Cardiac muscle cell (in vitro differentiated cells and primary cell): Measurements from ENCODE around the gene COL23A1. TPM values are rescaled to one million over a fixed set of nuclear protein-coding genes. Genes with fewer than 3 reads are reported as not detected.

ENCODE experiments used
- DNase-seq, 2 donors: peaks; one replicate each; pipeline versions ENCODE4 v3.0.0 to v3.0.0-alpha.2; 2010 to 2017; ENCODE audit warnings: low read depth in 1 of 2, low spot score in 1 of 2
- H3K27ac ChIP-seq: fragments of 200-600 bp; sonication (generic); 2 replicates; pipeline ENCODE4 v1.5.1; 2016
- H3K27me3 ChIP-seq: fragments of 200-600 bp; sonication (generic); 2 replicates; pipeline ENCODE4 v1.6.0; 2016; ENCODE audit warnings: control low read depth
- H3K36me3 ChIP-seq: fragments of 200-600 bp; sonication (generic); 2 replicates; pipeline ENCODE4 v1.5.1; 2016; ENCODE audit warnings: control low read depth
- H3K4me1 ChIP-seq: fragments of 200-600 bp; sonication (generic); 2 replicates; pipeline ENCODE4 v1.8.1; 2017; ENCODE audit warnings: low read depth, mild to moderate bottlenecking, mixed run types
- H3K4me3 ChIP-seq: fragments of 200-600 bp; sonication (generic); 2 replicates; pipeline ENCODE4 v1.5.1; 2016; ENCODE audit warnings: mild to moderate bottlenecking
- H3K9me3 ChIP-seq: fragments of 200-600 bp; sonication (generic); 2 replicates; pipeline ENCODE4 v1.5.1; 2017; ENCODE audit warnings: low read depth, mild to moderate bottlenecking, control low read depth
- polyA plus RNA-seq: library from polyadenylated mRNA; unstranded; fragments of >200 nt; fragmentation: Nextera tagmentation; extraction: Ambion mirVana; gene quantifications from 2 replicates; pipeline ENCODE4 v1.2.1, GENCODE V29; 2016
- total RNA-seq: library from RNA; depleted of rRNA; stranded (reverse); fragments of >200 nt; gene quantifications from 2 replicates; pipeline ENCODE4 v1.2.3, GENCODE V29; 2016
- TF ChIP-seq, protein P1 (sequence below): IDR thresholded peaks from 2 replicates; pipeline ENCODE4 v1.5.1; 2012; ENCODE audit warnings: low read depth, mild to moderate bottlenecking, low read length

COL23A1 gene
- total and polyA plus RNA-seq, 2 experiments from 2014 or later, result 28.9 to 43.0 TPM

GRCh38 chr5:178454303-178454702 lies 135.9 kb downstream of the COL23A1 start:
- no peak for DNase-seq
- Histone ChIP-seq H3K27ac (no peak overlapping the region), H3K9me3 (no peaks in the 10 kb centered on the region), H3K4me3 (no peak overlapping the region), H3K27me3 (no peaks in the 10 kb centered on the region), H3K4me1 (peaks cover 6% of the 10 kb centered on the region), H3K36me3 (no peaks in the 10 kb centered on the region)
- TF ChIP-seq, protein P1, sequence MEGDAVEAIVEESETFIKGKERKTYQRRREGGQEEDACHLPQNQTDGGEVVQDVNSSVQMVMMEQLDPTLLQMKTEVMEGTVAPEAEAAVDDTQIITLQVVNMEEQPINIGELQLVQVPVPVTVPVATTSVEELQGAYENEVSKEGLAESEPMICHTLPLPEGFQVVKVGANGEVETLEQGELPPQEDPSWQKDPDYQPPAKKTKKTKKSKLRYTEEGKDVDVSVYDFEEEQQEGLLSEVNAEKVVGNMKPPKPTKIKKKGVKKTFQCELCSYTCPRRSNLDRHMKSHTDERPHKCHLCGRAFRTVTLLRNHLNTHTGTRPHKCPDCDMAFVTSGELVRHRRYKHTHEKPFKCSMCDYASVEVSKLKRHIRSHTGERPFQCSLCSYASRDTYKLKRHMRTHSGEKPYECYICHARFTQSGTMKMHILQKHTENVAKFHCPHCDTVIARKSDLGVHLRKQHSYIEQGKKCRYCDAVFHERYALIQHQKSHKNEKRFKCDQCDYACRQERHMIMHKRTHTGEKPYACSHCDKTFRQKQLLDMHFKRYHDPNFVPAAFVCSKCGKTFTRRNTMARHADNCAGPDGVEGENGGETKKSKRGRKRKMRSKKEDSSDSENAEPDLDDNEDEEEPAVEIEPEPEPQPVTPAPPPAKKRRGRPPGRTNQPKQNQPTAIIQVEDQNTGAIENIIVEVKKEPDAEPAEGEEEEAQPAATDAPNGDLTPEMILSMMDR, result no peak

- Histone ChIP-seq H3K27me3 (no peaks in the 10 kb centered on the region), H3K36me3 (no peaks in the 10 kb centered on the region), H3K4me3 (no peak overlapping the region), H3K27ac (no peak overlapping the region), H3K4me1 (peaks cover 11% of the 10 kb centered on the region), H3K9me3 (no peaks in the 10 kb centered on the region)
- DNase-seq, result peak in 1 of 2 donors; percentile 19
- TF ChIP-seq, protein P1, result no peak
Measured at GRCh38 chr5:178453224-178453623, 137.0 kb downstream of the COL23A1 start.

GRCh38 chr5:178450121-178451028 lies 139.8 kb downstream of the COL23A1 start:
- Histone ChIP-seq H3K9me3 (no peaks in the 10 kb centered on the region), H3K36me3 (no peaks in the 10 kb centered on the region), H3K4me3 (no peak overlapping the region), H3K4me1 (peaks cover 11% of the 10 kb centered on the region), H3K27me3 (no peaks in the 10 kb centered on the region), H3K27ac (no peak overlapping the region)
- TF ChIP-seq, protein P1, result no peak
- DNase-seq, result no peak

DNA sequence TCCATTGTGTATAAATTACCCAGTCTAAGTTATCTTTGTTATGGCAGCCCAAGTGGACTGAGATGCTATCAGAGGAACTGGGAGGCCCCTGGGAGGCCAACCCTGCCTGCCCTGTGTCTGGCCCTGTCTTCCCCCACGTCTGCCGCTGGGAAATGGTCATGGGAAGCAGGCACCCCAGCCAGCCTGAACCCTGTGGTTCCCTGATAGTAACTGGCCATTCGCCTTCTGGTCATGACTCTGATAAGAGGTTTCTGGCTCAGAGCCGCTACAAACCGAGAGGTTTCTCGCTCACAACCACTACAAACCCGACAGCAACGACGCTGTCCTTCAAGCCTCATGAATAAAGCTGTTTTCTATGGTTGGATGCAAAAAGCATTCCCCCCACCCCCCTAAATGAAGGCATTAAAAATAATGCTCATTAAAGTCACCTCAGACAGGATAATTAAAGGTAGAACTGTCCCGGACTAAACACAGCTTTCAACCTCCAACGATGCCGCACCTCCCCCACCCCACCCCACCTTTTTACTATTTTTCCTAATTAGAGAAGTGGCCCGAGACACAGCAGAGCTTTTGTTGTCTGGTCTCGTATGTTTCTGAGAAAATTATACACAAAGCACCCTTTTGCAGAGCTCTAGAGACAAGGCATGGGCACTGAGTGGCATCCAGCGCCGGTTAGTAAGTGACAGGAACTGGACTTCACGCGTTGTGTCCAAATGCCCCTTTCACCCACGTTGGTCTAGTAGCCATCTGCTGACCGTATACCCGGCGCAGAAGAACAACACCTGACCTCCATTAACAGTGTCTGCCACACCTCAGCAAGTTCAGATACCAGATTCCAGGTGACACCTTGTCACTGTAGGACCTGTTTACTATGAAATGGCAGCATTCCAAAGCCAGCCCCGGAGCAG lies 140.8 kb downstream of the COL23A1 start:
- no peaks in the 10 kb centered on the region for H3K27me3 ChIP-seq

GRCh38 chr5:178445534-178445933 lies 144.7 kb downstream of the COL23A1 start:
- Histone ChIP-seq H3K4me3 (no peak overlapping the region), H3K36me3 (no peaks in the 10 kb centered on the region), H3K27ac (no peak overlapping the region), H3K27me3 (no peaks in the 10 kb centered on the region), H3K9me3 (no peaks in the 10 kb centered on the region), H3K4me1 (peaks cover 11% of the 10 kb centered on the region)
- TF ChIP-seq, protein P1, result no peak
- no peak for DNase-seq

More for the DNA sequence above, 140.8 kb downstream of the COL23A1 start:
- Histone ChIP-seq H3K9me3 (no peaks in the 10 kb centered on the region), H3K27ac (peak overlapping the region; percentile 79), H3K36me3 (no peaks in the 10 kb centered on the region), H3K4me1 (peaks cover 11% of the 10 kb centered on the region), H3K4me3 (no peak overlapping the region)
- TF ChIP-seq, protein P1, result no peak
- peak; percentile 9 to 41 for DNase-seq
